EH (cell line): ENCODE results near the gene HOXC10.
A peak's percentile ranks its signal among the peaks of the same experiment; 100 is the strongest.

Source experiments
- DNase-seq: peaks from one replicate; pipeline ENCODE4 v3.0.0-alpha.2; 2015; ENCODE audit warnings: low read depth

Gene HOXC10

DNA sequence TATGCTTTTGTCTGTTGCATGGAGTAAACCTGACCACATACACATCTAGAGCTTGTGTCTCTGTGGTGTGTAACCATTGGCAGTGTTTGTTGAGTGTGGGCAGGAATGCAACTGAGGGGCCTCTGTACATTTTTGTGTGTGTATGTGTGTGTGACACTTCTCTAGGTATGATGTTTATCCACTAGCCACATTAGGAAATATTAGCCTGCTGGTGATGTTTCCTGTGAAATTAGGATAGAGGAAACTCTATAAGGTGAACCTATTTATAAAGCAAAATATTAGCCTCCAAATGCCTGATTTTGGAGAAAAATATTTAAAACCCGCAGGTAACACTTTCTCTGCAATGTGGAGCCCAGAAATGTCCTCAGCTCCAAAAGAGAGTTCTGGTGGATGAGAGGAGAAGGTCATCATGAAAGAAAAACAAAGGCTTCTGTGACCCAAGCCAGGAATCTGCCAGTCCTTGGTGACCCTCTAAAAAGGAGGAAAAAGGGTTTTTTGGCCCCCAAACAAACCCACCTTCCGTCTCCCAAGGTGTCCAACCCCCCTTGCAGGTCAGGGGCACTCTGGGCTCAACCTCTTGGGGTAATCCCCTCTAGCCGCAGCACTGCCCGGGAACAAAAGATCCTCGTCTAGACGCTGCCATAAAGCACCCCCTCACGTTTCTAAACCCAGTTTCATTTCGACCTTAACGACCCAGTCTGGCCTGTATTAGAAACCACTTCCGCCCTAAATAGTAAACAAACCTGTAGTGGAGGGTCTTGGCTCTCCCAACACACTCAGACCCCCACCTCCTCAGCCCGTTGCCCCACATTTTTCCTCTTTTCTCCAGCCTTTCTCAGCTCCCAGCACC lies 7.1 kb upstream of the HOXC10 start:
- DNase-seq, result no peak

DNA sequence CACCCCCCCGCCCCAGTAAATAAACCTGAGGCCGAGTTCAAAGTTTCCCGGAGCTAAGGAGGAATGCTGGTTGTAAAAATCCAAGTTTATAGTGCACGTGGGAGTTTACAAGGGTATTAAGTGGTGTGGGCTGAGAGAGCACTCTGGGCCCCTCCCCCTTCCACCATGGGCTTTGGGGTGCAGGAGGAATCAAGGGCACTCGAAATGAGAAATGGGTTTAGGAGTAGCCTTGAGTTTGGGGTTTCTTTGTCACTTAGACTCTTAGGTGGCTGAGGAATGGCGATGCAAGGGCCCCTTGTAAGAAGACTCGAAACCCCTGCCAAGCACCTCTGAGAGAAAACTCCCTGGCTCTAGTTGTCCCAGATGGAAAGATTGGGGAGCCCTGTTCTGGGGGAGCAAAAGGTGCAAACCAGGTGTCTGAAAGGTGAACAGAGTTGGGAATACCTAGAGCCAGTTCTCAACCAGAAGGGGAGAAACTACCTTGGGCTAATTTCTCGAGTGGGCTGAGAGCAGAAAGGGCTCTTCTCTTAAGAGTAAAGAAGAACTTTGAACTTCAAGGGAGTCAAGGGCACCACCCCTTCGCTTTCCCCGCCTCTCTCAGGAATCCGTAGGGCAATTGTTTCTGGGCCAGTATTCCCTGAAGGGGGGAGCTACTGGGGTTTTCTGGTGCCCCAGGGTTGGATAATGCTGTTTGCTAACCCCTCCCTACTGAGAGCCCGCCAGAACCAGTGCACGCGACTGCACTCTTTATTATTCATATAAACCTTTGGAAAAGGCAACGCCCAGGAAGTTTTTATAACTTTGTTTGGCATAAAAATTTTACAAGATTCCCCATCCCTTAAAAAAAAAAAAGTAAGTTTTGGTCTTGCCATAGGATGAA lies 6.2 kb upstream of the HOXC10 start:
- DNase-seq, result peak; percentile 76

DNA sequence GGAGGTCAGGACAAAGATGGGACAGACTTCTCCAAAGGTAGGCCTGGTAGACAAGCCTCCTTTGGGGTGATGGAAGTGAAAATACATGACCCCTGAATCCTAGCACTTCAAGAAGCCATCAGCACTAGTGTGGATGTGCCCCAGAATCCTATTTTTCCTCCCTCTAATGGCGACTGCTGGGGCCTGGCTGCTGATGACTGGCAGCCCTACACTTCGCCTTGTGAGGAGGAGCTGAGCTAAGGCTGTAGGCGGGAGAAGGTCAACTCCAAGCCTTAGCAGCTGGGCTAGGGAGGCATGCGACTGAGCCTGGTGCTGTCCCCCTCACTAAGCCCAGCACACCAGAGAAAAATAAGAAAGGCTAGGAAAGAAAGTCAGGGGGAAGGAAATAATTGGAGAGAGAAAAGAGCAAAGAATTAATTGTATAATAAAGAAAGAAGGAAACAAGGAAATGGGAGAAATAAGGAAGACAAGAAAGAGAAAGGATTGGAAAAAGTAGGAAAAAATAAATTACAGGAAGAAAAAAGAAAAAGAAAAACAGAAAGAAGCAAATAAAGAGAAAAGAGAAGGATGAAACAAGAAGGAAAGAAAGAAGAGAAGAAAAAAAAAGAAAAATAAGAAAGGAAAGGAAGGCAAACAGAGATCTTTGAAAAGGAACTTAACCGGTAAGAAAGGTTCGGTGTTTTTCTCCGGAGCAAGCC lies 4.7 kb upstream of the HOXC10 start:
- DNase-seq, result peak; percentile 58

DNA sequence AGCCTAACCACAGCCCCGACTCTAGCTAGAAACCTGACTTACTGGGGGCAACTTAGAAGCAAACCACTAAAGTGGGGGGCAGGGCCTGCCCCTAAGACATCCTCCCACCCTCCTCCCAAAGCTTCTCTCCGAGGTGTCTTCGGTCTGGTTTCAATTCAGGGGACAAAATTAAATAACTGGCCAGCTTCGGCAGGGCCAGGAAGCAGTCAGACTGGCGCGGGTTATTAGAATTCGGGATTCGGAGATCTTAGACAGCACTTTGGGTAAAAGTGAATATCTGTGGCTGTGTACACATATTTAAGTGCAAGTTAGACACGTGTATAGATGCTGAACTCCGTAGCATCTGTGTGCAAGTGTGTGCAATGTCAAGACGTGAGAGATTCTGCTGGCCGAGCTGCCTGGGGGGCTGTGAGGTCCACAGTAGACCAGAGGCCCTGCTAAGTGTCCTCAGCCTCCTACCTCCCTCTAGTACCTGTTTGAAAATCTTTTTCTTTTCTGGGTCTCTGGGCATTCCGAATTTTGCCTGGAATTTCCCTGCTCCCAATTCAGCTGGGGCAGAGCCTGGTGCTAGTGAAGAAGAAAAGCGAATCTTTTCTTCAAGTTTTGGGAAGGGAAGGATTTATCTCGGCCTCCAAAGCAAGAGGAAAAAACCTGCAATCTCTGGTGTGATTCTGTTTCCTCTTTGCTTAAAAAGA lies 4.0 kb upstream of the HOXC10 start:
- peak; percentile 40 for DNase-seq

- peak; percentile 60 for DNase-seq
These were observed 3.0 kb upstream of the HOXC10 start for GRCh38 chr12:53981634-53982565.

DNA sequence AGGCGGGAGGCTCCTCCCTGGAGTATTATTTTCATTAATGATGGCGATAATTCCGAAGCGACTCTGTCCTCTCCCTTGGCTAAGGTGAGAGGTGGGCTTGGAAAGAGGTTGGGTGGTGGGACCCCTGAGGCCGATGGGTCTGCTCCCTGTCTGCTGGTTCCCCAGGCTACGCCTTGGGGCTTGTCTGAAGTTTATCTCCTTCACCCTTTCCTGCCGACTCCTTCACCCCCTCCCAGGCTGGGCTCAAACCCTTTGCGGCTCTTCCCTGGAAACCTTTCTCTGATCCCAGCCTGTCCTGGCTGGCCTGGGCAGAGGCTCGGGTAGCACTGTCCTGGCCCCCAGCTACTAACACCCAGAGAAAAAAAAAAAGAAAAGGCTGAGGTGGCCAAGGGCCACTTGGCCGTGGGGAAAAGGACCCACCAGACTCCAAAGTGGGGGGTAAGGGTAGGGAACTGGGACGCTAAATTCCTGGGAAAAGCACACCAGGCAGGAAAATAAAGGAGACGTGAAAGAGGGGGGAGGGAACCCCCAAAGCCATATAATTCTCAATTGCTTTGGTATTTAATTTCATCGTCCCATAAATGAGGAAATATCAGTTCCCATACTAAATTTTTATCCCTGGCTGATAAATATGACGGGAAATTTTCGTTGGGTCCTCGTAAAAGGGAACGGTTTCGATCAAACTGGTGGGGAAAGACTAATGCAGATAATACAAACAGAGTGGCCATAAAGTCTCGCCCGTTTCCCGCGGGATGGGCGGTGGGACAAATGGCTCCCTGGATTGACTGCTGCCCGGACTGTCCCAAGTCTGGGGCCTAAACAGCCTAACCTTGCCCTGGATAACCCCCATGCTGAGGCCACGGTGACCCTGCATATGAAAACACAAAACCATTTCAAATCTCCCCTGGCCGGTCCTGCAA lies 2.0 kb upstream of the HOXC10 start:
- no peak for DNase-seq

GRCh38 chr12:53983568-53983949 lies 1.4 kb upstream of the HOXC10 start:
- DNase-seq, result peak; percentile 36

DNA sequence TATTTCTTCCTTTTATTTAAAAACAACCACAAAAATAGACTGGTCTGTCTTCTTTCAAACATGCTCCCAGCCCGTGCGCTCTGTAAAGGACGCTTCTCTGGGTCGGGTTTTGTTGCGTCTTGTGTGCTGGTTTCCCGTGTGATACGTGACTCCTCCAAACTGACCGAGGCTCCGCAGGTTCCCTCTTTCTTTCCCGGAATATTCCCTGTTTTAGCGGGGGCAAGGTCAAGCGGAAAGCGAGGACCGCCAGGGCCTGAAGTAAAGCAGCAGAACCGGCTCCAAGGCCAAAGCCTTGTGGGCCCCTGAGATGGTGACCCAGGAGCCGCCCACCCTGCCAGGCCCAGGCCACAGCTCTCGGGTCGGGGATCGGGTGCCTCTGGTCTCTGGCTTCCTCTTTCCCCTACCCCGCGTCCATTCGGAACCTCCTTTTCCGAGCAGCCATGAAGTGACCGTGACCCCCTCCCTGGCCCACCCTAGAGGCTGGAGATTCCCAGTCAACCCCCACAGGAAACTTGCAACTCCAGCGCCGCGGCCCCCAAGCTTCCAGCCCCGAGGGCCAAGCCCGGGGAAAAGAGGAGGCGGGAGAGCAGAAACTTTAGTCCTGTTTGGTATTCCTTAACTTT lies 885 bp upstream of the HOXC10 start:
- peak; percentile 49 for DNase-seq

GRCh38 chr12:53985692-53985993 lies 697 bp downstream of the HOXC10 start:
- DNase-seq, result no peak

DNA sequence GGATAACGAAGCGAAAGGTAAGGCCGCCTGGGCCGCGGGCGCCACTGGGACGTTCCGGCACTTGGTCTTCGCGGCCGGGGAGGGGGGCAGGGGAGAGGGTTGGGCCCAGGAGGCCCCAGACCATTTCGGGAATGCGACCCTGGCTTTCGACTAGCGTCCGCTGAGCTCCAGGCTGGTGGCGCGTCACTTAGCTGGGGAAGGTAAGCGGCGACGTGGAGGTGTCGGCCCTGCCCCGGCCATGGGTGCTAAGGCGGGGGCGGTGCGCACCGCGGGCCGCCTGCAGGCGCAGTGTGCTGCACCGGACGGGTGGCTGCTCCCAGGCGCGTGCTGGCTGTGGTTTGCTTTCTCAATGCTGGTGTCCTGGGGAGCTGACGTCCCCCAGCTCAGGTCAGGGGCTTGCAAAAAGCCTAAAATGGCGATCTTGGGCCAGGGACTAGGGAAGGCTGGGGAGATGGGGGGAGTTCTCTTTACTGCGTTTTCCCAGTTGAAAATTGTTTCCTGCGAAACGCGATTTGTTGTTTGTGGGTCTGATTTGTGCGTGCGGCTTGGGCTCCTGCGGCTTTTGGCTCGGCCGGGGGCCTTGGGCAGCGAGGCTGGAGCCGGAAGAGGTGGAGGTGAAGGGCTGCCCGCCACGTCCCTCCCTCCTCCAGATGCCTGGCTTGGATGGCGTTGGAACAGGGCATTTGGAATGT lies 1.2 kb downstream of the HOXC10 start:
- peak; percentile 50 for DNase-seq

DNA sequence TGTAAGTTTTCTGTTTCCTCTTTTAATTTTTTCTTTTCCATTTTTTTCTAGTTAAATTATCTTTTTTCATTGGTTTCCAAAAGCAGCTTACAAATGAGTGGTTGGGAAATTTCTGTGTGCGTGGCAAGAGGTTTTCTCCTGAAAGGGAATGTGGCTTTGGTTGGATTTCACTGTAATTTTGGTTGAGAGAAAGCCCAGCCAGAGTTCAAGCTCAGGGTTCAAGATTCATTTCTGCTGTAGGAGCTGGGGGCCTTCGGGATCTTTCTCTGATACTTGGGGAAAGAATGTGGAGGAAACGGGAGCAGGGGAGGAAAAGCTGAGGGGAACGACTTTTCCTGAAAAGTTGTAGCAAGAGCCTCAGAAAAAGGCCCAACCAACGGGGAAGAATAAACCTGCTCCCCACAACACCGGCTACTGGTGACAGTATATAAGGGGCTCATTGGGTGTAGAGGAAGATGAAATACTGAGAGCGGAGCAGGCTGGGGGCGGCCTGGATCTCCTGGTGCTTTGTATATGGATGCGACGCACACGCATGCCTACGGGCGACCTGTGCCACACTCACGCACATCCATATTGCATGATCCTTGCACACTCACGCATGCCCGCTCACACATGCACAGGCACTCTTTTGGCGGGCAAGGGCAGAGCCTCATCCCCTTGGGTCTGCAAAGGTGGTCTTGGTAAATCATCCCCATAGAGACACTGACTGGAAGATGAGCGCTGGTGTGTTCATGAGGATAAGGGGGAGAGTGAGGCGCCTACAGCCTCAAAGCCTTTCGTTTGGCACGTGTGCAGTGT lies 1.9 kb downstream of the HOXC10 start:
- no peak for DNase-seq

- no peak for DNase-seq
These were observed 2.9 kb downstream of the HOXC10 start for GRCh38 chr12:53987787-53988230.

DNA sequence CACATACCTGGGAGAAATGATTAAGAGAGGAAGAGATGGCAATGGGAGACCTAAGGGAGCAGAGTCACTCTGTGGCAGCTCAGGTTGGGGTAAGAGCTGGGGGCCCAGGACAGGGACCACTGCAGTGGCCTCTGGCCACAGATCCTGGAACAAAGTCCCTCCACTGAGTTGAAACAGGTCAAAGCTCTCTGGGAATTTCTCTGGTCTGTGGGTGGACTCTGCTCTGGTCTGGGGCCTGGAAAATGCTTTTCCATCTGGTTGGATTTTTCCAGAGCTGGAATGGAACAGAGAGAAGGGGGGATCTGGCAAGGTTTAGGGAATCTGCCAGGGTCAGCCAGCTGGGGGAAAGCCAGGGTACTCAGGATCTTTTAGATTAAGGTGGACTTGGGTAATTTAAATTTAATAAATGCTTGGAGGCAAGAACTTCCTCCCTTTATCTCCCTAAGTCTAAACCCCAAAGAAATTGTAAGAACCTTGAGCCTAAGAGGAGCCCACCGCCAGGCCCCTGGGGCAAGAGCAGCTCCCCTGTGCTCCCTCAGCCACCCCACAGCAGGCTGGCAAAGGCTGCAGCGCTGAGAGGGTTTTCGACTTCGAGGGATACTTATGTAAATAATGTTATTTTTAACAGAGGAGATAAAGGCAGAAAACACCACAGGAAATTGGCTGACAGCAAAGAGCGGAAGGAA lies 3.7 kb downstream of the HOXC10 start:
- DNase-seq, result no peak

DNA sequence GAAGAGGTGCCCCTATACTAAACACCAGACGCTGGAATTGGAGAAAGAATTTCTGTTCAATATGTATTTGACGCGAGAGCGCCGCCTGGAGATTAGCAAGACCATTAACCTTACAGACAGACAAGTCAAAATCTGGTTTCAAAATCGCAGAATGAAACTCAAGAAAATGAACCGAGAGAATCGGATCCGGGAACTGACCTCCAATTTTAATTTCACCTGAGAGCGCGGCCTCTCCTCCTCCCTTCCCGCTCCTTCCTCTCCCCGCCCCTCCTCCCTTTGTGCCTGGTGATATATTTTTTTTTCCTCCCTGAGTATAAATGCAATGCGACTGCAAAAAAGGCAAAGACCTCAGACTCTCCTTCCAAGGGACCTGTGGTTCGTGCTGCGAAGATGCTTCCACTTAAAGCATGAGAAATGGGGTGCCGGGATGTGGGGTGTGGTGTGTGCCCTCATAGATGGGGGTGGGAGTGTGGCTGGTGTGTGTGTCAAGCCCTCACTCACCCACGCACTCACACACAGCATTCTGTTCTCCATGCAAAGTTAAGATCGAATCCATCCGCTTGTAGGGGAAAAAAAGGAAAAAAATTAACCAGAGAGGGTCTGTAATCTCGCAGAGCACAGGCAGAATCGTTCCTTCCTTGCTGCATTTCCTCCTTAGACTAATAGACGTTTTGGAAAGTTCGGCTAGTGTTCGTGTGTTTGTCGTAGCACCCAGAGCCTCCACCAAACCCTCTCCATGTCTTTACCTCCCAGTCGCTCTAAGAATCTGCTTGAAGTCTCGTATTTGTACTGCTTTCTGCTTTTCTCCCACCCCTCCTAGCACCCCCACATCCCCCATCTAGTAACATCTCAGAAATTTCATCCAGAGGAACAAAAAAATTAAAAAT lies 4.5 kb downstream of the HOXC10 start:
- peak; percentile 70 for DNase-seq

DNA sequence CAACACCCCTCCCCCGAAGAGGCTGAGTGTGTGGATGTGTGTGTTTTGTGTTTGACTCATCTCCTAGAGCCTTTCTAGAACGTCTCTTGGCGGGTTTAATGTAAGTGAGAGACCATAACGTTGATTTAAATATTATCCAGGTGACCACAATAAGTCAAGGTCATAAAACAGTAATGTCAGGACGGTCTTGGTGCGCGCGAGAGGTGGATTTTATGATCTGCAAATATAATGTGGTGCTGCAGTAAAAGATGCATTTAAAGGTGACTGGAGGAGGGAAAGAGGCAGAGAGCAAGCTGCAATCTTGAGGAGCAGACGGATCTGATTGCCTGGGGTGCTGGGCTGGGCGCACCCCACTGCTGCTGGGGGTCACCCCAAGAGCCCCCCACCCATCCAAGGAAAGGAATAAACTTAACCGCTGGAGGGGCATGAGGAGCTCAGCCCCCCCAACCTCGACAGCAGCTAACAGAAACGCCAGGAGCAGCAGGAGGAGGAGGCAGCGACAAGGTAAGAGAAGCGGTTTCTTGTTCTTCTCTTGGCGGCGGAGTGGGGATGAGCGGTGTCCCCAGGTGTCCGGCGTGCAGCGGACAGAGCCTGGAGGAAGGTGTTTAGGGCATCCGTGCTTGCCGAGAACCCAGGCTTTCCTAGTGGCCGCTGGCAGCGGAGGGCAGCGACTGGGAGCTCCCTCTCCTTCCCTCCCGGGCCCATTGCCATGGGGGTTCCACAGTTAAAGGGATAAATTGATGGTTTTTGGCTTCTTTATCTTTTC lies 5.5 kb downstream of the HOXC10 start:
- DNase-seq, result no peak

DNA sequence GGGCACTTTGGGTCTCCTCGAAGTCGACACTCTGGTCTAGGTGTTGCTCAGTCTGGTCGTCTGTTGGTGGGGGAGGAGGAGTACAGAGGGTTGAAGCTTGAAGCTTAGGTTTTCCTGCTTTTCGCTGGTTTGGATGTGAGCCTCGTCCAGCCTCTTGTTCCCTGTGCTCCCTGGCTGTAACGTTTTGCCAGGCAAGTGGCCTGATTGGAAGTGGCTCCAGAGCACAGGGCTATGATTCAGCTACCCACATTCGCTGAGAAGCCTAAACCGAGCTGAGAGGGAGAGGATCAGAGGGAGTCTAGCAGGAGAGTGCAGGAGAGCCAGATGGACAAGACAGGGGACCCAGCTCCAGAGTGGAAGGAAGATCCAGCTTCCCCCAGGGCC lies 6.1 kb downstream of the HOXC10 start:
- DNase-seq, result no peak
